Limb (tissue), 2 donors: ENCODE measurements around the gene NOL3.

Experiments
- DNase-seq, 2 donors: peaks; one replicate each; pipeline ENCODE4 v3.0.0-alpha.2; 2016; ENCODE audit errors: extremely low spot score in 2 of 2

The NOL3 gene

GRCh38 chr16:67188323-67188722 is 18.0 kb downstream of the NOL3 start:
- no peak for DNase-seq

DNA sequence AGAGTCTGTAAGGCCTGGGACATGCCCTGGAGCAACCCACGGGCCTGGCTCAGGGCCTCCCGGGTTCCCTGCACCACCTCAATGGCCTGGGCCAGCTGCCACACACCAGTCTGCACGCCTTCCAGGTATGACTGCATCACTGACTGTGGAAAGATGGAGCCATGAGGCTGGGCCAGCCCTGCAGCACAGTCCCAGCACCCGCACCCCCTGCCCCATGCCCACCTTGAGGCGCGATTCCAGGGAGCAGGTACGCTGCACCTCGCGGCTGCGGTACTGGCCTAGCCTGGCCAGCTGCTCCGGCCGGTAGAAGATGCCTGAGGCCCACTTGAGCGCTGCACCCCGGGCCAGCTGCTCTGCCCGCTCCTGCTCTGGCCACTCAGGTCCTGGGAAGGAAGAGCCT is 18.5 kb downstream of the NOL3 start:
- DNase-seq = no peak

DNA sequence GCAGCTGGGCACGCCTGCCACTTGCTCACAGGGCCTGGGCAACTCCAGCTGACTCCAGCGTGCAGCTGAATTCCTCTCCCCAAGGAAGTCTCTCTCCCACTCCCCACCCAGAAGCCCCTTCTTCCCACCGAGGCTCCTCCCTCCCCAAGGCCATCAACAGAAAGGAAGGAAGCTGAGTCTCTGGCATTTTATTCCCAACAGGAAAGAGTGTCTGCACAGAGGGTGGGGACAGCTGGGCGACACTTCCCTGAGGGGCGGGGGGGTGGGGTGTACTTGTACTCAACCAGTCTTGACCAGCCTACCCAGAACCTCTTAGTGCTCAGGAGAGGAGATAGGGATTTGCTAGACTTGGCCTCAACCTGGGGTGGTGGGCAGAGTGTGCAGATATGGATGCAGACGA is 19.7 kb downstream of the NOL3 start, which contains the start of gene EXOC3L1:
EXOC3L1 (minus strand) TSS at position 96 of the 400 bp plus-strand sequence. CDS start 460 bp downstream, outside the sequence.
- no peak for DNase-seq

DNA sequence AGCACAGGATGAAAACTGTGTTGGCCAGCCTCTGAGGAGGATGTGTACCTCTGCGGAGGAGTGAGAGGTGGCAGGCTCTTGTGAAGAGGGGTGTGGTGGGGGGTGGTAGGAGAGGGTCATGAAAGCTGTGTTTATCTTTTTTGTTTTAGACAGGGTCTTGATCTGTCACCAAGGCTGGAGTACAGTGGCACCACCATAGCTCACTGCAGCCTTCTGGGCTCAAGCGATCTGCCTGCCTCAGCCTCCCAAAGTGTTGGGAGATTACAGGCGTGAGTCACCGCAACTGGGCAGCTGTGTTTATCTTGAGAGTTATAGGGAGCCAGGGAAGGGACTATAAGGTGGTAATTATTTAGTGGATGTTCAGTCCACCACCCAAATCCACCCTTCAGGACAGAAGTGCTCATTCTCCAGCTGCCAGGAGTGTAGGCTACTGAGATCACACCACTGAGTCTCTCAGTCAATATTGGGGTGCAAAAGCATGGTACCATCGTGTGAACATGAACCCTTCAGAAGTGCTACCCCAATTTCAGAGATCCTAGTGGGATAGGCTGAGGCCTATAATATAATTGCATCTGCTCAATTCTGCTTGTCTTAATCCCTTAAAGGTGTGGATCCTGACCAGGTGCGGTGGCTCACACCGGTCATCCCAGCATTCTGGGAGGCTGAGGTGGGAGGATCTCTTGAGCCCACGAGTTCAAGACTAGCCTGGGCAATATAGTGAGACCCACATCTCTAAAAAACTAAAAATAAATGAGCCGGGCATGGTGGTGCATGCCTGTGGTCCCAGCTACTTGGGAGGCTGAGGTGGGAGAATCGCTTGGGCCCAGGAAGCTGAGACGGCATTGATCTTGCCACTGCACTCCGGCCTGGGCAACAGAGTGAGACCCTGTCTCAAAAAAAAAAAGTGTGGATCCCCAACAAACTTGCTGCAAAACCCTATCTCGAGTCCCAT is 20.4 kb downstream of the NOL3 start:
- DNase-seq = no peak

- DNase-seq = no peak
Measured at GRCh38 chr16:67191411-67191994, 21.2 kb downstream of the NOL3 start.

GRCh38 chr16:67191995-67192681 is 21.8 kb downstream of the NOL3 start, which contains the start of gene E2F4:
TSS of gene E2F4 (plus strand) at chr16:67192155. CDS start at chr16:67192228, 73 bp downstream.
- DNase-seq = peak; percentile 92 to 93

GRCh38 chr16:67192781-67193361 is 22.5 kb downstream of the NOL3 start:
- no peak for DNase-seq

DNA sequence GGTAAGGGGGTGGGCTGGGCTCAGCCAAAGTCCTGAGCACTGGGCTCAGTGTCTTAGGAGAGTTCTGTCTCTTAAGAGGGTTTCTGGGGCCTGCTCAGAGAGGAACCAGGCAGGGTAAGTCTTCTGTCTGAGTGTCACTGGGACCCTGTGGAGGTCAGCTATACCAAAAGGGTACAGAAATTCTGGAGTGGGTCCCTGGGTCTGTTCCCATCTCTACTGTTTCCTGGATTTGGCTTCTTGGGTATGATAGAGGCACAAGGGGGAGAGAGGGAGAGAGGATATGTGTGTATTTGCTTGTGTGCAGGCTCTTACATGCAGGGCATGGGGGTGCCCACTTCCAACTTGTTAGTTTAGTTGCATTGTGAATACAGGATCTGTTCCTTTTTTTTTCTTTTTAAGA is 23.2 kb downstream of the NOL3 start:
- DNase-seq = no peak

DNA sequence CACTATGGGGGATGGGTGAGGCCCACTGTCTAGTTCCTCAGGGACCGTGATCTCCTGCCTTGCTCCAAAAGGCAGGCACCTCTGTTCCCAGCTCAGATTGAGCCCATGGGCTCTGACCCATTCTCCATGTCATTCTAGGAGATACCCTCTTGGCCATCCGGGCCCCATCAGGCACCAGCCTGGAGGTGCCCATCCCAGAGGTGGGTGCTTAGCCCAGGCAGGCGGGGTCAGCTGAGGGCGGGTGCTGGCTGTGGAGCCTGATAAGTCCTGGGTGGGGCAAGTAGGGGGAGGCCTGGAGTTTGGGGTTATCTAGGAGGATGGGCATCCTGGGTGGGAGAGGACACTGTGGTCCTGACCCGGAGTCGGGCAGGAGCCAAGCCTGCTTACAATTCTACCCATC is 23.9 kb downstream of the NOL3 start:
- no peak for DNase-seq

DNA sequence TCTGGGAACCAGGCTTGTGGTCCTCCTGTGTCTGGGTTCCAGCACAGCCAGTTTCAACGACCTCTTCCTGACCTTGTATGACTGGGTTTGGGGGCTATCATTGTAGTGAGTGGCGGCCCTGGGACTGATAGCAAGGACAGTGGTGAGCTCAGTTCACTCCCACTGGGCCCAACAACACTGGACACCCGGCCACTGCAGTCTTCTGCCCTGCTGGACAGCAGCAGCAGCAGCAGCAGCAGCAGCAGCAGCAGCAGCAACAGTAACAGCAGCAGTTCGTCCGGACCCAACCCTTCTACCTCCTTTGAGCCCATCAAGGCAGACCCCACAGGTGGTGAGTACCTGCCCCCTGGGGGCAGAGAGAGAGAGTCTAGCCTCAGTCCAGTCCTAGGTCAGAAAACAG is 25.3 kb downstream of the NOL3 start:
- no peak for DNase-seq

- no peak for DNase-seq
Measured at GRCh38 chr16:67196881-67197280, 26.5 kb downstream of the NOL3 start.

- DNase-seq = no peak
Measured at GRCh38 chr16:67197704-67198103, 27.4 kb downstream of the NOL3 start.

GRCh38 chr16:67198238-67198734 is 27.9 kb downstream of the NOL3 start:
- no peak for DNase-seq

GRCh38 chr16:67199011-67199807 is 28.9 kb downstream of the NOL3 start, which contains the start of gene ELMO3:
TSS of gene ELMO3 (plus strand) at chr16:67199131. CDS start at chr16:67199327, 196 bp downstream.
- DNase-seq = no peak

DNA sequence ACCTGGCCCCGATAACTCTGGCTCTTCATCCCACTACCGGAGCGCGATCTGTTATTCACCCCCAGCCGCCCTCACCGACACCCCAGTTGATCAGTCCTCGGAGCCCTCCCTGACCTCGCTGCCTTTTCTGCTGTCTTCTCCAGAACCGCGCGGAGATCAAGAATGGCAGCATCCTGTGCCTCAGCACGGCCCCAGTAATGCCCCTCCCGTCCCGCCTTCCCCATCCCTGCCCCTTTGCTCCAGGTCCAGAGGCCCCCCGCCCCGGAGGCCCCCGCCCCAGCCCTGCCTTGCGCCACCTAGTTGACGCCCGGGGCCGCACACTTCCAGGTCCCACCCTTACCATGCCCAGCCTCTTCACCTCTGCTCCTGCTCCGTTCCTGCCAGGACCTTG is 29.5 kb downstream of the NOL3 start:
- no peak for DNase-seq

DNA sequence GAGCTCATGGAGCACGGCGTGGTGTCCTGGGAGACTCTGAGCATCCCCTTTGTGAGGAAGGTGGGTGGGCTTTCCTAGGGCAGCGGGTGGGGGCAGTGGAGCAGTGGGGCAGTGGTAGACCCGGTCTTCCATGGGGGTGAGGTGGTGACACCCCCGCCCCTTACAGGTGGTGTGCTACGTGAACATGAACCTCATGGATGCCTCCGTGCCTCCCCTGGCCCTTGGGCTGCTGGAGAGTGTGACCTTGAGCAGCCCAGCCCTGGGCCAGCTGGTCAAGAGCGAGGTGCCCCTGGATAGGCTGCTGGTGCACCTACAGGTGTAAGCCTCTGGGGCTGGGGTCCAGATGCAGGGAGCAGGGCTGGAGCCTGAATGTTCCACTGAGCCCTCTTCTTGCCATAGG is 30.2 kb downstream of the NOL3 start:
- no peak for DNase-seq

DNA sequence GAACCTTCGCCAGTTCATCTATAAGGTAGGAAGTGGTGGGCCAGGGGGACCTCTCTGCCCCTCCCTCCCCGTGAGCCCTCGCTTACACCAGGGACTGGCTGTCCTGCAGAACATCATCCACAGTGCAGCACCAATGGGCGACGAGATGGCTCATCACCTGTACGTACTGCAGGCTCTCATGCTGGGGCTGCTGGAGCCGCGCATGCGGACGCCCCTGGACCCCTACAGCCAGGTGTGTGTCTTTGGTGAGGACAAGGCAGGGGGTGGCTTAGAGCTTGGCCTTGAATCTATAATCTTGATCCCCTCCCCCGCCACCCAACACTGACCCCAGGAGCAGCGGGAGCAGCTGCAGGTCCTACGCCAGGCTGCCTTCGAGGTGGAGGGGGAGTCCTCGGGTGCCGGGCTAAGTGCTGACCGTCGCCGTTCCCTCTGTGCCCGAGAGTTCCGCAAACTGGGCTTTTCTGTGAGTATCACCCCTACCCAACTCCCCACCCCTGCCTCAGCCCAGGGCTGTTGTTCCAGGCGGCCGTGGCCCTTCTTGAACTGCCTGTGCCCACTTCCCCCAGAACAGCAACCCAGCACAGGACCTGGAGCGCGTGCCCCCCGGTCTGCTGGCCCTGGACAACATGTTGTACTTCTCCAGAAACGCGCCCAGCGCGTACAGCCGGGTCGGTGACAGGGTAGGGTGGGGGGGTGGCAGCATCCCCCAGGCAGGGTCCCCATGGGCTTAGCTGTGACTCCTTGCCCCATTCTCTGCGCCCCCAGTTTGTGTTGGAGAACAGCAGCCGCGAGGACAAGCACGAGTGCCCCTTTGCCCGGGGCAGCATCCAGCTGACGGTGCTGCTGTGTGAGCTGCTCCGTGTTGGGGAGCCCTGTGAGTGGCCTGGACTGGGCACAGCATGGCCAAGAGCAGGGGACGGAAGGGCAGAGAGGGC is 31.3 kb downstream of the NOL3 start:
- DNase-seq = no peak

- DNase-seq = no peak
Measured at GRCh38 chr16:67202426-67202825, 32.1 kb downstream of the NOL3 start.

- no peak for DNase-seq
Measured at GRCh38 chr16:67202956-67203493, 32.7 kb downstream of the NOL3 start.
